SK-N-MC (cell line): ENCODE measurements around the gene NEUROG1.

Source experiments
- EZH2 ChIP-seq: fragments of 200-600 bp; sonication (generic); IDR thresholded peaks from one replicate; pipeline ENCODE4 v1.6.1; 2017; ENCODE audit warnings: antibody characterized with exemption
- POLR2AphosphoS5 ChIP-seq: IDR thresholded peaks from 2 replicates; pipeline ENCODE4 v1.6.1; 2012; ENCODE audit warnings: mild to moderate bottlenecking, low read depth, low read length, borderline replicate concordance

DNA sequence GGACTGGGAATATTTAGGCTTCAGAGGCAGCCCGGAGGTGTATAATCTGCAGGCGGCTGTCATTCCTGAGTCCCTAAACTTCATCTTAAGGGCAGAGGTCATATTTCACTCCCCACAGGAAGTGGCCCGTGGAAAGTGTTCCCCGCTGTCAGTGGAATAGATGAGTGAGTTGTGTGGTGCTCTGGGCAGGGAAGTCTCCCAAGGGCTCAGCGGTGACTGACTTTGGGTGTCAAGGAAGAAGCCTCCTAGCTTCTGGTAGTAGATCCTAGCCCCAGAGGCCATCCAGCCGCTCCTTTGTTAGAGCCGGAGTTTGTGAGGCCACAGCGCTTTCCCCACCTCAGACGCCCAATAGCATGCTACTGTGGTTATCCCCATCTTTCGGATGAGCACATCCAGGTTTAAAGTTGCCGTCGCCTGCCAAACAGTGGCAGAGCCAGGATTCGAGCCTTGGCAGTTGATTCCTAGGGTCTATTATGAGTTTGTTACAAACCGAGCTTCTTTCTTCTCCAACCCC lies 44.7 kb downstream of the NEUROG1 start:
- TF ChIP-seq POLR2AphosphoS5 (no peak), EZH2 (no peak)
